ENCODE data around the gene IL1RL1. TPM values are rescaled to one million over a fixed set of nuclear protein-coding genes. Genes with fewer than 3 reads are reported as not detected.

Gene IL1RL1
- total RNA-seq, 2 donors from 2014 or later: 4.8 to 65.3 TPM

DNA sequence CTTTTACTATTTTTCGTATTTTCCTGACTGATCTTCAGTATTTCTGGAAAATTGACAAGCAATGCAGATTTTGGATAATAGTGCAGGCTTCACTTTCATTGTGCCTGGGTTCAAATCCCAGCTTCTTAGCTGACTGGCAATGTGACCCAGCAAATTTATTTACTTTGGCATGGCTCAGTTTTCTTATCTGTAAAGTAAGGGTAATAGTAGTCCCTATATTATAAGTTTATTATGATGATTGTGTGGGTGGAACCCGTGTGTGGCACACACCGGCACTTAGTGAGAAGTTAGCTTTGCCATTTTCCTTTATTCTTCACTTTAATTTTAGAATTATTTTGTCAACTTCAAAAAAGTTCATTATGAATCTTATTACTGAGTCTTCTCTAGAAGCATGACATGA lies 7.8 kb upstream of the IL1RL1 start:
- H3K4me3 ChIP-seq: no peak overlapping the region
- no peak overlapping the region for H3K27ac ChIP-seq
- no peaks in the 10 kb centered on the region for H3K27me3 ChIP-seq
- H3K4me1 ChIP-seq: no peaks in the 10 kb centered on the region
- TF ChIP-seq, protein P1, sequence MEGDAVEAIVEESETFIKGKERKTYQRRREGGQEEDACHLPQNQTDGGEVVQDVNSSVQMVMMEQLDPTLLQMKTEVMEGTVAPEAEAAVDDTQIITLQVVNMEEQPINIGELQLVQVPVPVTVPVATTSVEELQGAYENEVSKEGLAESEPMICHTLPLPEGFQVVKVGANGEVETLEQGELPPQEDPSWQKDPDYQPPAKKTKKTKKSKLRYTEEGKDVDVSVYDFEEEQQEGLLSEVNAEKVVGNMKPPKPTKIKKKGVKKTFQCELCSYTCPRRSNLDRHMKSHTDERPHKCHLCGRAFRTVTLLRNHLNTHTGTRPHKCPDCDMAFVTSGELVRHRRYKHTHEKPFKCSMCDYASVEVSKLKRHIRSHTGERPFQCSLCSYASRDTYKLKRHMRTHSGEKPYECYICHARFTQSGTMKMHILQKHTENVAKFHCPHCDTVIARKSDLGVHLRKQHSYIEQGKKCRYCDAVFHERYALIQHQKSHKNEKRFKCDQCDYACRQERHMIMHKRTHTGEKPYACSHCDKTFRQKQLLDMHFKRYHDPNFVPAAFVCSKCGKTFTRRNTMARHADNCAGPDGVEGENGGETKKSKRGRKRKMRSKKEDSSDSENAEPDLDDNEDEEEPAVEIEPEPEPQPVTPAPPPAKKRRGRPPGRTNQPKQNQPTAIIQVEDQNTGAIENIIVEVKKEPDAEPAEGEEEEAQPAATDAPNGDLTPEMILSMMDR (IDR thresholded peaks at IDR 0.05): no peak
- no peak for DNase-seq (ENCODE audit: low spot score)
- H3K36me3 ChIP-seq: no peaks in the 10 kb centered on the region
- no peaks in the 10 kb centered on the region for H3K9me3 ChIP-seq

DNA sequence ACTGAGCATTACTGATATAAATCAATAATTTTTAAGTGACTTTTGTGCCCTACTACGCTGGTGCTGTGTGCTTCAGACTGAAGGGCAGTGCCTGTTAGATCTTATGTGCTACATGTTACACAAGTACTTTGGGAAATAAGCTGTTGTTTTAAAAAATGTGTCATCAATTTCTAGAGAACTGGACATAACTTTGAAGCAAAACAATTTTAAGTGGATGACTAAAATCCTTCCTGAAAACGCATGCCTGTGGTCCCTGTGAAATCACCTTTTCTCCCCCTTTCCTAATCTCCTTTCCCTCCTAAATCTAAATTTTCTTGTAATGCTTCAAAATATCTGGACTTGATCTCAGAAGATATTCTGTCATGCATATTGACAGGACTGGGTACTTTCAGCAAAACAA lies 7.1 kb upstream of the IL1RL1 start:
- no peaks in the 10 kb centered on the region for H3K27me3 ChIP-seq
- no peaks in the 10 kb centered on the region for H3K4me1 ChIP-seq
- DNase-seq (ENCODE audit: low spot score): no peak
- H3K9me3 ChIP-seq: no peaks in the 10 kb centered on the region
- TF ChIP-seq, protein P1 (IDR thresholded peaks at IDR 0.05): no peak
- no peaks in the 10 kb centered on the region for H3K36me3 ChIP-seq
- H3K4me3 ChIP-seq: no peak overlapping the region
- no peak overlapping the region for H3K27ac ChIP-seq

DNA sequence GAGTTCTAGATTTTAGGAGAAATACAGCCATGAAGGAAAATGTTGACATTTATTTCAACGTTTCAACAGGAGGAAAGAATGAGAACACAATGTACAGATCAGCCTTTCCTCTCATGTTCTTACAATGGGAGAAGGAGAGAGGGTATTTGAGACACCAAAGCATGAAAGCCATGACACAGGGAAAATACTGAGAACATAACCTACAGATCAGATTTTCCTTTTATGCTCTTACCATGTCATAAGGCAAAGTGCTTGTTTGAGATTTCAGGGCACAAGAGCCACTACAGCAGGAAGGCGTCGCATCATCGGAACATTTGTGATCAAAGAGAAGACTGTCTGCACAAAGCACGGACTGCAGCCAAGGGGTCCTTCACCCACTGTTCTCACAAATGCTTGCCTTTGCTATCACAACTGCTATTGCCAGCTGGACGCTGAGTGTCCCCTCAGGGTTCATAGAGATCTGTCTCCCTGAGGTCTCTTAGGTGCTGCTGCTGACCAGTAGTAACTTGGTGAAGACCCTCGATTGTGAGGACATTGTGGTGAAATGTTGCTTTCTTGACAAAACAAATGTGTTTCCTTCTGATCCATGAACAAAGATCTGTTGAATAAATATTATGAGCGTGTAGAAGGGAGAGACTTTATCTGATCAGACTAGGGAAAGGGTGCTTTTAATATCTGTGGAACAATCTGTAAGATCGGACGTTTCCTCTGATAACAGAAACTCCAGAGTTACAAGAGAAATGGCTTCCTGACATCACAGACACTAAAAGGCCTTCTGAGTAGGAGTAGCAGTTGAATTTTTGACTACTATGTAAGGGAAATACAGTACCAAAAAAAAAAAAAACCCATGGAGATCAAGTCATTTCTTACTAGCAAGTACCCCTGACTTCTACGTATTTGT lies 6.4 kb upstream of the IL1RL1 start:
- no peaks in the 10 kb centered on the region for H3K36me3 ChIP-seq
- H3K9me3 ChIP-seq: no peaks in the 10 kb centered on the region
- TF ChIP-seq, protein P1 (IDR thresholded peaks at IDR 0.05): no peak
- peak overlapping the region in 1 of 2 donors; percentile 26 for H3K27ac ChIP-seq
- H3K4me3 ChIP-seq: no peak overlapping the region
- DNase-seq (ENCODE audit: low spot score): no peak
- H3K27me3 ChIP-seq: no peaks in the 10 kb centered on the region
- no peaks in the 10 kb centered on the region for H3K4me1 ChIP-seq

DNA sequence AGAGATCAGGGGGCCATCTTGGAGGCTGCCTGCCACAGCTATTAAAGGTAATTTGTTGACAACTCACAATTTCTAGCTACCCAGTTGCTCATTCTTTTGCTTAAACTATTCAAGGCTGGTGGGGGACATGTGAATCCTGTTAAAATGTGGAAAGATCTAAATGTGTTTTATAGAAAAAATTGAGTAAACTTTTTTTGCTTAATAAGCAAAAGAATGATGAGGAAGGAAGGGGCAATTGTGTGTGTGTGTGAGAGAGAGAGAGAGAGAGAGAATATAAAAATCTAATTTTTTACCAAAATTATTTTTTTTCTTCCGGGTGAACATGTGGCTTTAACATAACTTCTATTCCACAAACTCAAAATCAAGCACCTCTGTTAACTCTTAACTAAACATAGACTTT lies 5.2 kb upstream of the IL1RL1 start:
- Histone ChIP-seq H3K36me3 (no peaks in the 10 kb centered on the region), H3K27ac (no peak overlapping the region), H3K27me3 (no peaks in the 10 kb centered on the region), H3K4me1 (no peaks in the 10 kb centered on the region), H3K9me3 (no peaks in the 10 kb centered on the region), H3K4me3 (no peak overlapping the region)
- no peak for DNase-seq (ENCODE audit: low spot score)
- TF ChIP-seq, protein P1 (IDR thresholded peaks at IDR 0.05): no peak

DNA sequence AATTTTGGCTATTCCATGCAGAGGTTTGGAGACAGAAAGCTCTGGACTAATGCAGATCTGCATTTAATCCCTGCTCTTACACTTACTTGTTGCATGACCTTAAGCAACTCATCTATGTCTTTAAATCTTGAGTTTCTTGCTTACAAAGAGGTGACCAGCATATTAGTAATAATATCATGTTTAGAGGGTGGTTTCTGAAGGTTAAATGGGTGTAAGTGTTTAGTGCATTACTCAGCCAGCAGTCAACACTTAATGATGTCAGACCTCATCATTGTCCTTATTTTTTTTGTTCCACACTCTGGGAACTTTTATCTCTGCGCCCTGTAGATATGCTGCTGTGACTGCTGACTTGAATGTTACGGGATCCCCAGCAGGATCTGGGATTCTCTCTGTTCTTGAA lies 1.7 kb downstream of the IL1RL1 start:
- no peaks in the 10 kb centered on the region for H3K4me1 ChIP-seq
- H3K9me3 ChIP-seq: no peaks in the 10 kb centered on the region
- TF ChIP-seq, protein P1 (IDR thresholded peaks at IDR 0.05): no peak
- H3K27ac ChIP-seq: no peak overlapping the region
- no peak overlapping the region for H3K4me3 ChIP-seq
- DNase-seq (ENCODE audit: low spot score): no peak
- no peaks in the 10 kb centered on the region for H3K27me3 ChIP-seq
- H3K36me3 ChIP-seq: no peaks in the 10 kb centered on the region
